RWPE2 (cell line): Measurements from ENCODE around the gene STK38L.

Experiments
- ATAC-seq: fragments of 200-7000 bp; cut with Tn5 transposase; 3 replicates; pipeline ENCODE4 v1.9.1; 2021; ENCODE audit warnings: low read depth
- DNase-seq: peaks from one replicate; pipeline ENCODE4 v3.0.0-alpha.2; 2020; ENCODE audit warnings: low spot score
- H3K27ac ChIP-seq: fragments of 450-650 bp; 2 replicates; pipeline ENCODE4 v1.5.1; 2017; ENCODE audit warnings: mild to moderate bottlenecking; ENCODE audit not compliant: poor library complexity, severe bottlenecking
- H3K27me3 ChIP-seq: fragments of 250-450 bp; sonication (Bioruptor Pico); 2 replicates; pipeline ENCODE4 v1.5.1; 2021; ENCODE audit warnings: mild to moderate bottlenecking, moderate library complexity; ENCODE audit not compliant: insufficient read depth, poor library complexity, severe bottlenecking
- H3K36me3 ChIP-seq: fragments of 250-450 bp; sonication (Bioruptor Pico); 2 replicates; pipeline ENCODE4 v1.5.1; 2020; ENCODE audit warnings: low read depth, mild to moderate bottlenecking, moderate library complexity
- H3K4me1 ChIP-seq: fragments of 250-450 bp; sonication (Bioruptor Pico); 2 replicates; pipeline ENCODE4 v1.5.1; 2021; ENCODE audit warnings: mild to moderate bottlenecking, moderate library complexity; ENCODE audit not compliant: insufficient read depth, poor library complexity, severe bottlenecking
- H3K4me3 ChIP-seq: fragments of 250-450 bp; sonication (Bioruptor Pico); 2 replicates; pipeline ENCODE4 v1.5.1; 2021; ENCODE audit warnings: mild to moderate bottlenecking, moderate library complexity; ENCODE audit not compliant: severe bottlenecking
- H3K9me3 ChIP-seq: fragments of 250-450 bp; sonication (Bioruptor Pico); 2 replicates; pipeline ENCODE4 v1.5.1; 2021; ENCODE audit warnings: mild to moderate bottlenecking, moderate library complexity; ENCODE audit not compliant: severe bottlenecking
- TF ChIP-seq, protein P1 (sequence below): fragments of 450-650 bp; IDR thresholded peaks from one replicate; pipeline ENCODE4 v1.5.1; 2017; ENCODE audit warnings: mild to moderate bottlenecking, moderate library complexity; ENCODE audit not compliant: poor library complexity, severe bottlenecking

STK38L gene

DNA sequence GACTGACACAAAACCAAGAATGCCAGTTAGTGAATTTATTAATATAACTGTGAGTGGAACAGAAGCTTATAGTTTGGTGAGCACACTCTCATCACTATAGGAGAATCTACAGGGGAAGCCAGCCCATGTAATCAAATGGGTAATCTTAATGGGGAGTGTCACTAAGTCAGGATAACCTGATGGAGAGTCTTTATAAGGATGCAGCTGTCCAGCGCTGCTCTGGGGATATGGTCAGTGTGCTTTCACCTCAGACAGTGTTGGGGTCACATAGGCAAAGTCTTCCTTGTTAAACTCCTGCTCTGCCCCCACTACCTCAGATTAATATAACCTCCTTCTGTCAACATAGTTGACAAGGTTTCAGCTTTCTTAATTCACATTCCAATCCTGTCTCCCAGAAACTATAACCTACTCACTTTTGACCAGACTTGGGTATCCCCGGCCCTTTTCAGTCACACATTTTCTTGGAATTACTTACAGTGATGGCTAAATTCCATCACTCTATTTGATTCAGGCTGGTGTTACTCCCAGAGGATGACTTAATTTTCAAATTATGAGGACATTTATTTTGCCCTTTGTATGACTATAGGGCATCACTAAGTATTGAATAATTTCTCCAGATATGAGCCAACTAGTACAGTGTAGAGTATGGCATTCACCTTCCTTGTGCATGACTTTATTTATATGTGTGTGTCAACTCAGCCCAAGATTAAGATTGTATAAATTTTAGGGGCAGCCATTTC lies 13.2 kb downstream of the STK38L start:
- no peak for DNase-seq

DNA sequence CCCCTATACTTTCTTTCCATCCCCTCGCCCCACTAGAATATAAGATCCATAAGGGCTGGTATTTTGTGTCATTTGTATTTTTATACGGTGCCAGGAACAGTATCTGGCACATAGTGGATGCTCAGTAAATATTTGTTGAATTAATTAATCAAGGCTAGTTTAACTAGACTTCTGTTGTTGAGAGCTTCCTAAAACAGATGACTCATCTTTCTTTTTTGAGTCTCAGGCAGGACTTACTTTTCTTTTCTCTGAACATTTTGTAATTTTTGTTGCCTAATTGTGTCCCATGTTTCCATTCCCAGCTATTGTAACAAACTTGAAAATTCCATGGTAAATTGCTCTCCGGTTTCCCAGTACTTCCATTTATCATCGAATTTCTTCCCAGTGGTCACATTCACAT lies 16.7 kb downstream of the STK38L start:
- no peak for DNase-seq

More for the DNA sequence above, 13.2 kb downstream of the STK38L start:
- H3K4me3 ChIP-seq = no peak overlapping the region
- TF ChIP-seq, protein P1, sequence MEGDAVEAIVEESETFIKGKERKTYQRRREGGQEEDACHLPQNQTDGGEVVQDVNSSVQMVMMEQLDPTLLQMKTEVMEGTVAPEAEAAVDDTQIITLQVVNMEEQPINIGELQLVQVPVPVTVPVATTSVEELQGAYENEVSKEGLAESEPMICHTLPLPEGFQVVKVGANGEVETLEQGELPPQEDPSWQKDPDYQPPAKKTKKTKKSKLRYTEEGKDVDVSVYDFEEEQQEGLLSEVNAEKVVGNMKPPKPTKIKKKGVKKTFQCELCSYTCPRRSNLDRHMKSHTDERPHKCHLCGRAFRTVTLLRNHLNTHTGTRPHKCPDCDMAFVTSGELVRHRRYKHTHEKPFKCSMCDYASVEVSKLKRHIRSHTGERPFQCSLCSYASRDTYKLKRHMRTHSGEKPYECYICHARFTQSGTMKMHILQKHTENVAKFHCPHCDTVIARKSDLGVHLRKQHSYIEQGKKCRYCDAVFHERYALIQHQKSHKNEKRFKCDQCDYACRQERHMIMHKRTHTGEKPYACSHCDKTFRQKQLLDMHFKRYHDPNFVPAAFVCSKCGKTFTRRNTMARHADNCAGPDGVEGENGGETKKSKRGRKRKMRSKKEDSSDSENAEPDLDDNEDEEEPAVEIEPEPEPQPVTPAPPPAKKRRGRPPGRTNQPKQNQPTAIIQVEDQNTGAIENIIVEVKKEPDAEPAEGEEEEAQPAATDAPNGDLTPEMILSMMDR = no peak
- no peak for ATAC-seq
- H3K36me3 ChIP-seq = no peaks in the 10 kb centered on the region
- no peak overlapping the region for H3K27ac ChIP-seq
- H3K4me1 ChIP-seq = peaks cover 4% of the 10 kb centered on the region
- H3K9me3 ChIP-seq = no peaks in the 10 kb centered on the region
- H3K27me3 ChIP-seq = no peaks in the 10 kb centered on the region

DNA sequence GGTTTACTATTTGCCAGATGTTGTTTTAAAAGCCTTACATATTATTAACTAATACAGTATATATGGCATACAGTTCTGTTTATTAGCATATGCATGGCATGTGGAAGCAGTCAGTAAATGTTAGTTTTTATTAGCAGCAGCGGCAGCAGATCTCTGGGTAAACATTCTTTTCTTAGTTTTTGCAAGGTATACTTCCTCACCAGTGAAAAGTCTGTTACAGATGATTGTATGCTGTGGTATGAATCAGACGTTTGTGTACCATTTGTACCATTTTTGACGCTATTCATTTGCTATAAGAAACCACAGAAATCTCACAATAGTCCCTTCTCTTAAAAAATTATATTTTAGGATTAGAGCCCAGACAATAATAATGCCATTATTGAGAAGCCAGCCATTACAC lies 17.8 kb downstream of the STK38L start:
- H3K4me3 ChIP-seq = no peak overlapping the region
- H3K27ac ChIP-seq = no peak overlapping the region
- H3K27me3 ChIP-seq = no peaks in the 10 kb centered on the region
- no peak for ATAC-seq
- TF ChIP-seq, protein P1 = no peak
- DNase-seq = no peak
- peaks cover 4% of the 10 kb centered on the region for H3K4me1 ChIP-seq
- H3K9me3 ChIP-seq = no peaks in the 10 kb centered on the region
- H3K36me3 ChIP-seq = no peaks in the 10 kb centered on the region

More for the DNA sequence above, 16.7 kb downstream of the STK38L start:
- TF ChIP-seq, protein P1 = no peak
- no peak overlapping the region for H3K4me3 ChIP-seq
- H3K9me3 ChIP-seq = no peaks in the 10 kb centered on the region
- no peaks in the 10 kb centered on the region for H3K27me3 ChIP-seq
- no peak overlapping the region for H3K27ac ChIP-seq
- no peak for ATAC-seq
- no peaks in the 10 kb centered on the region for H3K36me3 ChIP-seq
- H3K4me1 ChIP-seq = peaks cover 4% of the 10 kb centered on the region

DNA sequence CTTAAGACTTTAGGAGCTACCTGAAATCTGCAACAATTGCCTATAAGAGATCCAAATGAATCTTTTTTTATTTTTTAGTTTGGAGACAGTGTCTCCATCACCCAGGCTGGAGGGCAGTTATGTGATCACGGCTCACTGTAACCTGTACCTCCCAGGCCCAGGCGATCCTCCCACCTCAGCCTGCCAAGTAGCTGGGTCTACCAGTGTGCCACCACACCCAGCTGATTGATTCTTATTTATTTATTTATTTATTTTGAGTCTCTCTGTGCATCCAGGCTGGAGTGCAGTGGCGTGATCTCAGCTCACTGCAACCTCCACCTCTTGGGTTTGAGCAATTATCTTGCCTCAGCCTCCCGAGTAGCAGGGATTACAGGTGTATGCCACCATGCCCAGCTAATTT lies 26.1 kb downstream of the STK38L start:
- Histone ChIP-seq H3K9me3 (no peaks in the 10 kb centered on the region), H3K36me3 (no peaks in the 10 kb centered on the region), H3K27me3 (no peaks in the 10 kb centered on the region), H3K27ac (no peak overlapping the region), H3K4me1 (no peaks in the 10 kb centered on the region), H3K4me3 (no peak overlapping the region)
- no peak for DNase-seq
- ATAC-seq = no peak
- TF ChIP-seq, protein P1 = no peak

DNA sequence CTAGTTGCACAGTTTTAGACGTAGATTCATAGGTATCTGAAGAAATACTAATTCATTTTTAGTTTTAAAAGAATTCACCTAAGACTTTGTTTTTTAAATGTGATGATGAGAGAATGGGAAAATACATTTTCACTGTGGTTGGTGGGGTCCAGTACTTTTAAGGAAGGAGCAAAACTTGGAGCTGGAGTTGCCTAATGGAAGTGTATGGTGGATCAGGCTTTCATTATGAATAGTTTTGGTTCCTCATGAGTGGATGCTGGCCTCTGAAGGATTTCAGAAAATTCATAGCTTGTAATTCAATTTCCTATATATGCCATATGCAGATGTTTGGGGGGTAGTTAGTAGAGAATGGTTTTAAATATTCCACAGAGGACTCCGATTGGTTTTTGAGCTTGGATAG lies 27.1 kb downstream of the STK38L start:
- H3K27me3 ChIP-seq = no peaks in the 10 kb centered on the region
- no peaks in the 10 kb centered on the region for H3K9me3 ChIP-seq
- ATAC-seq (no peak), DNase-seq (no peak)
- no peak overlapping the region for H3K4me3 ChIP-seq
- no peaks in the 10 kb centered on the region for H3K4me1 ChIP-seq
- TF ChIP-seq, protein P1 = no peak
- H3K36me3 ChIP-seq = no peaks in the 10 kb centered on the region
- no peak overlapping the region for H3K27ac ChIP-seq
